ENCODE results near the gene RAD51B.
A peak's percentile ranks its signal among the peaks of the same experiment; 100 is the strongest.

Gene RAD51B

GRCh38 chr14:68608574-68608962, 789.0 kb downstream of the RAD51B start:
- Histone ChIP-seq H3K36me3 (ENCODE audit: control insufficient read depth, insufficient read depth, low read length) (no peaks in the 10 kb centered on the region), H3K79me1 (ENCODE audit: low read length) (no peaks in the 10 kb centered on the region), H3K9ac (ENCODE audit: low read length) (no peak overlapping the region), H3K56ac (ENCODE audit: low read length) (no peak overlapping the region), H3K4ac (ENCODE audit: low read depth, low read length) (no peak overlapping the region), H3K18ac (ENCODE audit: low read length) (no peak overlapping the region), H3K27me3 (ENCODE audit: insufficient read depth, low read length, poor library complexity) (no peaks in the 10 kb centered on the region), H2BK15ac (replicated peaks; ENCODE audit: low read depth) (no peak overlapping the region), H4K8ac (ENCODE audit: low read depth, low read length) (no peak overlapping the region), H3K79me2 (ENCODE audit: control insufficient read depth, insufficient read depth, low read length) (no peaks in the 10 kb centered on the region), H2BK5ac (ENCODE audit: low read length) (no peak overlapping the region), H2BK120ac (ENCODE audit: low read depth, low read length) (no peak overlapping the region), H4K5ac (ENCODE audit: low read length) (no peak overlapping the region), H3K4me3 (ENCODE audit: low read length) (no peak overlapping the region), H2AK5ac (ENCODE audit: low read length) (no peak overlapping the region), H3K27ac (ENCODE audit: low read depth, low read length) (no peak overlapping the region), H3K4me2 (ENCODE audit: low read length) (no peak overlapping the region), H3K4me1 (ENCODE audit: control insufficient read depth, low read depth, low read length) (peaks cover 4% of the 10 kb centered on the region), H3K23ac (ENCODE audit: low read length) (no peak overlapping the region)
- no CpG with 5 or more reads among the region's 4 CpGs for WGBS (ENCODE audit: extremely low coverage, insufficient coverage, low lambda C conversion rate)
- no peak for DNase-seq

- Histone ChIP-seq H3K23ac (ENCODE audit: low read length) (no peak overlapping the region), H3K18ac (ENCODE audit: low read length) (no peak overlapping the region), H2BK5ac (ENCODE audit: low read length) (no peak overlapping the region), H3K4me2 (ENCODE audit: low read length) (no peak overlapping the region), H3K4ac (ENCODE audit: low read depth, low read length) (no peak overlapping the region), H3K9ac (ENCODE audit: low read length) (no peak overlapping the region), H4K8ac (ENCODE audit: low read depth, low read length) (no peak overlapping the region), H3K27me3 (ENCODE audit: insufficient read depth, low read length, poor library complexity) (no peaks in the 10 kb centered on the region), H3K79me2 (ENCODE audit: control insufficient read depth, insufficient read depth, low read length) (no peaks in the 10 kb centered on the region), H3K4me1 (ENCODE audit: control insufficient read depth, low read depth, low read length) (peaks cover 4% of the 10 kb centered on the region), H3K36me3 (ENCODE audit: control insufficient read depth, insufficient read depth, low read length) (no peaks in the 10 kb centered on the region), H2BK15ac (replicated peaks; ENCODE audit: low read depth) (no peak overlapping the region), H3K56ac (ENCODE audit: low read length) (no peak overlapping the region), H3K27ac (ENCODE audit: low read depth, low read length) (no peak overlapping the region), H3K4me3 (ENCODE audit: low read length) (no peak overlapping the region), H3K79me1 (ENCODE audit: low read length) (no peaks in the 10 kb centered on the region), H4K5ac (ENCODE audit: low read length) (no peak overlapping the region), H2BK120ac (ENCODE audit: low read depth, low read length) (no peak overlapping the region), H2AK5ac (ENCODE audit: low read length) (no peak overlapping the region)
- DNase-seq, result no peak
- no CpG with 5 or more reads among the region's 7 CpGs for WGBS (ENCODE audit: extremely low coverage, insufficient coverage, low lambda C conversion rate)
These were observed 789.4 kb downstream of the RAD51B start for GRCh38 chr14:68609012-68609411.

GRCh38 chr14:68610251-68610793, 790.7 kb downstream of the RAD51B start:
- Histone ChIP-seq H4K8ac (ENCODE audit: low read depth, low read length) (no peak overlapping the region), H3K79me1 (ENCODE audit: low read length) (no peaks in the 10 kb centered on the region), H4K5ac (ENCODE audit: low read length) (no peak overlapping the region), H2AK5ac (ENCODE audit: low read length) (no peak overlapping the region), H3K18ac (ENCODE audit: low read length) (no peak overlapping the region), H3K56ac (ENCODE audit: low read length) (no peak overlapping the region), H3K4me3 (ENCODE audit: low read length) (no peak overlapping the region), H3K4ac (ENCODE audit: low read depth, low read length) (no peak overlapping the region), H3K4me2 (ENCODE audit: low read length) (no peak overlapping the region), H3K27ac (ENCODE audit: low read depth, low read length) (no peak overlapping the region), H3K79me2 (ENCODE audit: control insufficient read depth, insufficient read depth, low read length) (no peaks in the 10 kb centered on the region), H3K9ac (ENCODE audit: low read length) (no peak overlapping the region), H2BK120ac (ENCODE audit: low read depth, low read length) (no peak overlapping the region), H3K36me3 (ENCODE audit: control insufficient read depth, insufficient read depth, low read length) (no peaks in the 10 kb centered on the region), H3K27me3 (ENCODE audit: insufficient read depth, low read length, poor library complexity) (no peaks in the 10 kb centered on the region), H3K4me1 (ENCODE audit: control insufficient read depth, low read depth, low read length) (peaks cover 4% of the 10 kb centered on the region), H2BK15ac (replicated peaks; ENCODE audit: low read depth) (no peak overlapping the region), H2BK5ac (ENCODE audit: low read length) (no peak overlapping the region), H3K23ac (ENCODE audit: low read length) (no peak overlapping the region)
- DNase-seq, result peak; percentile 35
- whole genome bisulfite sequencing (ENCODE audit: extremely low coverage, insufficient coverage, low lambda C conversion rate), result no CpG with 5 or more reads among the region's 8 CpGs

GRCh38 chr14:68611599-68611998, 792.0 kb downstream of the RAD51B start:
- Histone ChIP-seq H2BK15ac (replicated peaks; ENCODE audit: low read depth) (no peak overlapping the region), H3K23ac (ENCODE audit: low read length) (no peak overlapping the region), H3K56ac (ENCODE audit: low read length) (no peak overlapping the region), H2BK120ac (ENCODE audit: low read depth, low read length) (no peak overlapping the region), H3K4me1 (ENCODE audit: control insufficient read depth, low read depth, low read length) (peaks cover 4% of the 10 kb centered on the region), H3K4ac (ENCODE audit: low read depth, low read length) (no peak overlapping the region), H3K79me2 (ENCODE audit: control insufficient read depth, insufficient read depth, low read length) (no peaks in the 10 kb centered on the region), H3K27me3 (ENCODE audit: insufficient read depth, low read length, poor library complexity) (no peaks in the 10 kb centered on the region), H3K4me3 (ENCODE audit: low read length) (no peak overlapping the region), H3K79me1 (ENCODE audit: low read length) (no peaks in the 10 kb centered on the region), H4K8ac (ENCODE audit: low read depth, low read length) (no peak overlapping the region), H2BK5ac (ENCODE audit: low read length) (no peak overlapping the region), H3K36me3 (ENCODE audit: control insufficient read depth, insufficient read depth, low read length) (no peaks in the 10 kb centered on the region), H4K5ac (ENCODE audit: low read length) (no peak overlapping the region), H2AK5ac (ENCODE audit: low read length) (no peak overlapping the region), H3K18ac (ENCODE audit: low read length) (no peak overlapping the region), H3K27ac (ENCODE audit: low read depth, low read length) (no peak overlapping the region), H3K4me2 (ENCODE audit: low read length) (no peak overlapping the region), H3K9ac (ENCODE audit: low read length) (no peak overlapping the region)
- no CpG with 5 or more reads among the region's 4 CpGs for WGBS (ENCODE audit: extremely low coverage, insufficient coverage, low lambda C conversion rate)
- no peak for DNase-seq

- H3K27me3 ChIP-seq (ENCODE audit: insufficient read depth, low read length, poor library complexity), result no peaks in the 10 kb centered on the region
- no peak for DNase-seq
- H3K27ac ChIP-seq (ENCODE audit: low read depth, low read length), result no peak overlapping the region
- no peak overlapping the region for H2BK15ac ChIP-seq (replicated peaks; ENCODE audit: low read depth)
- no peak overlapping the region for H3K23ac ChIP-seq (ENCODE audit: low read length)
- no peaks in the 10 kb centered on the region for H3K79me1 ChIP-seq (ENCODE audit: low read length)
- H3K9ac ChIP-seq (ENCODE audit: low read length), result no peak overlapping the region
- H3K4me3 ChIP-seq (ENCODE audit: low read length), result no peak overlapping the region
- H3K4me2 ChIP-seq (ENCODE audit: low read length), result no peak overlapping the region
- H2BK5ac ChIP-seq (ENCODE audit: low read length), result no peak overlapping the region
- H3K18ac ChIP-seq (ENCODE audit: low read length), result no peak overlapping the region
- no peak overlapping the region for H2AK5ac ChIP-seq (ENCODE audit: low read length)
- no CpG with 5 or more reads among the region's 5 CpGs for WGBS (ENCODE audit: extremely low coverage, insufficient coverage, low lambda C conversion rate)
- H3K4ac ChIP-seq (ENCODE audit: low read depth, low read length), result no peak overlapping the region
- H3K4me1 ChIP-seq (ENCODE audit: control insufficient read depth, low read depth, low read length), result peaks cover 4% of the 10 kb centered on the region
- H2BK120ac ChIP-seq (ENCODE audit: low read depth, low read length), result no peak overlapping the region
- H3K36me3 ChIP-seq (ENCODE audit: control insufficient read depth, insufficient read depth, low read length), result no peaks in the 10 kb centered on the region
- no peak overlapping the region for H3K56ac ChIP-seq (ENCODE audit: low read length)
- H4K5ac ChIP-seq (ENCODE audit: low read length), result no peak overlapping the region
- H4K8ac ChIP-seq (ENCODE audit: low read depth, low read length), result no peak overlapping the region
- no peaks in the 10 kb centered on the region for H3K79me2 ChIP-seq (ENCODE audit: control insufficient read depth, insufficient read depth, low read length)
These were observed 792.5 kb downstream of the RAD51B start for GRCh38 chr14:68612049-68612448.

- Histone ChIP-seq H3K56ac (ENCODE audit: low read length) (no peak overlapping the region), H2BK5ac (ENCODE audit: low read length) (no peak overlapping the region), H2BK15ac (replicated peaks; ENCODE audit: low read depth) (no peak overlapping the region), H3K4me3 (ENCODE audit: low read length) (no peak overlapping the region), H3K79me1 (ENCODE audit: low read length) (no peaks in the 10 kb centered on the region), H3K79me2 (ENCODE audit: control insufficient read depth, insufficient read depth, low read length) (no peaks in the 10 kb centered on the region), H2BK120ac (ENCODE audit: low read depth, low read length) (no peak overlapping the region), H4K5ac (ENCODE audit: low read length) (no peak overlapping the region), H3K4ac (ENCODE audit: low read depth, low read length) (no peak overlapping the region), H3K18ac (ENCODE audit: low read length) (no peak overlapping the region), H3K4me1 (ENCODE audit: control insufficient read depth, low read depth, low read length) (no peaks in the 10 kb centered on the region), H3K36me3 (ENCODE audit: control insufficient read depth, insufficient read depth, low read length) (no peaks in the 10 kb centered on the region), H2AK5ac (ENCODE audit: low read length) (no peak overlapping the region), H4K8ac (ENCODE audit: low read depth, low read length) (no peak overlapping the region), H3K4me2 (ENCODE audit: low read length) (no peak overlapping the region), H3K27ac (ENCODE audit: low read depth, low read length) (no peak overlapping the region), H3K9ac (ENCODE audit: low read length) (no peak overlapping the region), H3K27me3 (ENCODE audit: insufficient read depth, low read length, poor library complexity) (no peaks in the 10 kb centered on the region), H3K23ac (ENCODE audit: low read length) (no peak overlapping the region)
- peak; percentile 61 for DNase-seq
- no CpG with 5 or more reads among the region's 1 CpG for WGBS (ENCODE audit: extremely low coverage, insufficient coverage, low lambda C conversion rate)
These were observed 796.8 kb downstream of the RAD51B start for GRCh38 chr14:68616221-68616902.
